Body of pancreas (tissue), 4 donors: Measurements from ENCODE around the gene MRPL28. TPM values are rescaled to one million over a fixed set of nuclear protein-coding genes. Genes with fewer than 3 reads are reported as not detected.

Experiments
- ATAC-seq: fragments of 150-250 bp; one replicate; pipeline ENCODE4 v1.9.1; 2016
- DNase-seq, 4 donors: peaks; one replicate each; pipeline ENCODE4 v3.0.0-alpha.2; 2019
- H3K27ac ChIP-seq, 4 donors: fragments of 200-600 bp; sonication (generic); 1 replicate in 3 of 4; 2 replicates in 1 of 4; pipeline versions ENCODE4 v1.5.1 to v1.6.1; 2016 to 2019; ENCODE audit warnings: mild to moderate bottlenecking in 1 of 4, mixed read lengths in 1 of 4, moderate library complexity in 1 of 4
- H3K27me3 ChIP-seq, 2 donors: fragments of 200-600 bp; sonication (generic); one replicate each; pipeline ENCODE4 v1.6.0; 2016; ENCODE audit warnings: mild to moderate bottlenecking in 1 of 2
- H3K36me3 ChIP-seq, 2 donors: fragments of 200-600 bp; sonication (generic); replicated peaks in 1 of 2; 2 replicates each; pipeline ENCODE4 v1.5.1; 2016; ENCODE audit warnings: low read depth in 2 of 2; ENCODE audit not compliant: insufficient read depth in 1 of 2
- H3K4me1 ChIP-seq: fragments of 200-600 bp; sonication (generic); one replicate; pipeline ENCODE4 v1.6.0; 2016
- H3K4me3 ChIP-seq, 2 donors: fragments of 200-600 bp; sonication (generic); 1 replicate in 1 of 2; 2 replicates in 1 of 2; pipeline ENCODE4 v1.5.1; 2016 to 2019
- H3K9me3 ChIP-seq, 3 donors: fragments of 200-600 bp; sonication (generic); 1 replicate in 2 of 3; 2 replicates in 1 of 3; pipeline ENCODE4 v1.5.1; 2016
- CTCF ChIP-seq, 7 experiments: fragments of 450-650 bp in 4 of 7; fragments of 200-600 bp in 3 of 7; sonication (generic) in 3 of 7; IDR thresholded peaks; one replicate each; pipeline ENCODE4 v1.5.1; 2016 to 2019; ENCODE audit warnings: antibody characterized with exemption in 7 of 7
- POLR2A ChIP-seq, 3 donors: fragments of 450-650 bp; IDR thresholded peaks; one replicate each; pipeline ENCODE4 v1.6.1; 2016; ENCODE audit warnings: antibody characterized with exemption in 3 of 3, mild to moderate bottlenecking in 2 of 3
- WGBS, 2 donors: methylation state at CpG; one replicate each; pipeline ENCODE4 v1.1.5; 2017; 5-methylcytosine and 5-hydroxymethylcytosine counted together
- intact Hi-C: fragments of 100-400 bp; cut with DNase I; formaldehyde crosslinking; loops from one replicate; pipeline ENCODE4 v1.15.1; 2023
- total RNA-seq, 2 donors: library from RNA; depleted of rRNA; stranded (reverse); fragments of >200 nt; gene quantifications; one replicate each; pipeline ENCODE4 v1.1.0, GENCODE V29; 2016

MRPL28 gene
- total RNA-seq, 2 donors from 2014 or later = 22.1 to 31.0 TPM

- WGBS, 2 donors = 91 to 96% methylated on average over 5 of the region's 5 CpGs
- ATAC-seq (no peak), DNase-seq (no peak)
- TF ChIP-seq POLR2A (IDR thresholded peaks at IDR 0.05) (no peak), CTCF (IDR thresholded peaks at IDR 0.05) (no peak)
- no peaks in the 10 kb centered on the region for H3K27me3 ChIP-seq
- H3K4me1 ChIP-seq = no peaks in the 10 kb centered on the region
- no peak overlapping the region for H3K4me3 ChIP-seq
- intact Hi-C loops = no loop called here
- no peaks in the 10 kb centered on the region for H3K36me3 ChIP-seq
- H3K9me3 ChIP-seq = no peaks in the 10 kb centered on the region
- H3K27ac ChIP-seq = no peak overlapping the region
Measured at GRCh38 chr16:320206-320605, 50.1 kb downstream of the MRPL28 start.

- Histone ChIP-seq H3K27me3 (no peaks in the 10 kb centered on the region), H3K27ac (no peak overlapping the region), H3K36me3 (peaks cover 0 to 7% of the 10 kb centered on the region in 2 donors), H3K4me3 (no peak overlapping the region), H3K9me3 (no peaks in the 10 kb centered on the region), H3K4me1 (no peaks in the 10 kb centered on the region)
- intact Hi-C loops = no loop called here
- TF ChIP-seq CTCF (IDR thresholded peaks at IDR 0.05) = peak in 1 of 7 experiments; percentile 12
- peak in 1 of 3 donors; percentile 9 for TF ChIP-seq POLR2A (IDR thresholded peaks at IDR 0.05)
- ATAC-seq (no peak), DNase-seq (no peak)
- WGBS, 2 donors = 92 to 95% methylated on average over 13 to 22 of the region's 22 CpGs
Measured at GRCh38 chr16:318628-319027, 51.7 kb downstream of the MRPL28 start.

GRCh38 chr16:317583-317982 lies 52.8 kb downstream of the MRPL28 start:
- no peaks in the 10 kb centered on the region for H3K27me3 ChIP-seq
- DNase-seq (no peak), ATAC-seq (no peak)
- H3K27ac ChIP-seq = no peak overlapping the region
- TF ChIP-seq CTCF (IDR thresholded peaks at IDR 0.05) (no peak), POLR2A (IDR thresholded peaks at IDR 0.05) (no peak)
- intact Hi-C loops = no loop called here
- peaks cover 0 to 11% of the 10 kb centered on the region in 2 donors for H3K36me3 ChIP-seq
- H3K4me1 ChIP-seq = no peaks in the 10 kb centered on the region
- no peaks in the 10 kb centered on the region for H3K9me3 ChIP-seq
- H3K4me3 ChIP-seq = no peak overlapping the region
- 83 to 91% methylated on average over 5 of the region's 5 CpGs for WGBS, 2 donors

Other genes starting within 250 kb of the MRPL28 start
- gene NPRL3, start 231.9 kb downstream of the MRPL28 start, total RNA-seq = 10 to 100 TPM; 10.6 to 23.7 TPM
- gene HBZ, start 217.9 kb downstream of the MRPL28 start, total RNA-seq = not detected
- not detected for gene HBM, start 204.6 kb downstream of the MRPL28 start, total RNA-seq
- gene HBA2, start 197.7 kb downstream of the MRPL28 start, total RNA-seq = 10 to 100 TPM in 1 of 2 donors, 1 to 10 TPM in 1; 6.0 to 23.4 TPM
- not detected for gene HBA1, start 193.9 kb downstream of the MRPL28 start, total RNA-seq
- gene HBQ1, start 190.1 kb downstream of the MRPL28 start, total RNA-seq = not detected
- 100 to 1,000 TPM; 106 to 162 TPM for gene LUC7L, start 141.1 kb downstream of the MRPL28 start, total RNA-seq
- 10 to 100 TPM; 44.2 to 50.8 TPM for gene FAM234A, start 135.7 kb downstream of the MRPL28 start, total RNA-seq
- gene RGS11, start 94.6 kb downstream of the MRPL28 start, total RNA-seq = 10 to 100 TPM; 15.6 to 95.9 TPM
- gene ARHGDIG, start 89.9 kb downstream of the MRPL28 start, total RNA-seq = 100 to 1,000 TPM; 102 to 140 TPM
- gene PDIA2, start 87.4 kb downstream of the MRPL28 start, total RNA-seq = 1,000 to 10,000 TPM in 1 of 2 donors, 100 to 1,000 TPM in 1; 517 to 2,271 TPM
- 10 to 100 TPM; 14.8 TPM for gene AXIN1, start 17.8 kb downstream of the MRPL28 start, total RNA-seq
- 100 to 1,000 TPM in 1 of 2 donors, 10 to 100 TPM in 1; 83.8 to 113 TPM for gene PGAP6, start 11.4 kb upstream of the MRPL28 start, total RNA-seq
- gene NME4, start 26.7 kb upstream of the MRPL28 start, total RNA-seq = 10 to 100 TPM; 20.2 to 33.0 TPM
- gene DECR2, start 31.3 kb upstream of the MRPL28 start, total RNA-seq = 10 to 100 TPM; 38.9 to 41.2 TPM
- 100 to 1,000 TPM in 1 of 2 donors, 10 to 100 TPM in 1; 50.1 to 122 TPM for gene RAB11FIP3, start 55.1 kb upstream of the MRPL28 start, total RNA-seq
- gene CAPN15, start 157.2 kb upstream of the MRPL28 start, total RNA-seq = 100 to 1,000 TPM in 1 of 2 donors, 10 to 100 TPM in 1; 48.0 to 104 TPM
- gene PRR35, start 189.9 kb upstream of the MRPL28 start, total RNA-seq = not detected
- under 1 TPM in 1 of 2 donors, not detected in 1; 0.52 TPM for gene NHLRC4, start 196.5 kb upstream of the MRPL28 start, total RNA-seq
- 10 to 100 TPM; 76.5 to 83.1 TPM for gene PIGQ, start 199.4 kb upstream of the MRPL28 start, total RNA-seq
- 10 to 100 TPM; 37.2 to 41.0 TPM for gene RAB40C, start 219.5 kb upstream of the MRPL28 start, total RNA-seq